ENCODE measurements around the gene SPATA13. TPM values are rescaled to one million over a fixed set of nuclear protein-coding genes. Genes with fewer than 3 reads are reported as not detected.
"Not testable (repeated sequence)": the region's sequence is repeated elsewhere in the genome, so short reads cannot be mapped to it uniquely, and the experiment has no call there.

The SPATA13 gene
- total RNA-seq, 1 donor: 122 TPM

GRCh38 chr13:24286624-24287023, 126.1 kb downstream of the SPATA13 start:
- H3K9me3 ChIP-seq (ENCODE audit: low read depth, low read length): no peaks in the 10 kb centered on the region
- no peaks in the 10 kb centered on the region for H3K27me3 ChIP-seq (ENCODE audit: insufficient read depth, low read length)
- no peak overlapping the region for H3K4me3 ChIP-seq (ENCODE audit: low read length)
- H3K4me1 ChIP-seq (ENCODE audit: insufficient read depth, low read length): peaks cover 16% of the 10 kb centered on the region

- Histone ChIP-seq H3K4me1 (ENCODE audit: insufficient read depth, low read length) (peaks cover 15% of the 10 kb centered on the region), H3K4me3 (ENCODE audit: low read length) (no peak overlapping the region), H3K27me3 (ENCODE audit: insufficient read depth, low read length) (no peaks in the 10 kb centered on the region), H3K9me3 (ENCODE audit: low read depth, low read length) (no peaks in the 10 kb centered on the region)
Measured at GRCh38 chr13:24287748-24288287, 127.3 kb downstream of the SPATA13 start.

- H3K4me3 ChIP-seq (ENCODE audit: low read length): no peak overlapping the region
- peaks cover 15% of the 10 kb centered on the region for H3K4me1 ChIP-seq (ENCODE audit: insufficient read depth, low read length)
- H3K27me3 ChIP-seq (ENCODE audit: insufficient read depth, low read length): no peaks in the 10 kb centered on the region
- H3K9me3 ChIP-seq (ENCODE audit: low read depth, low read length): no peaks in the 10 kb centered on the region
Measured at GRCh38 chr13:24288870-24289269, 128.3 kb downstream of the SPATA13 start.

GRCh38 chr13:24290280-24290932, 129.9 kb downstream of the SPATA13 start:
- H3K4me3 ChIP-seq (ENCODE audit: low read length): no peak overlapping the region
- no peaks in the 10 kb centered on the region for H3K9me3 ChIP-seq (ENCODE audit: low read depth, low read length)
- H3K27me3 ChIP-seq (ENCODE audit: insufficient read depth, low read length): no peaks in the 10 kb centered on the region
- peaks cover 15% of the 10 kb centered on the region for H3K4me1 ChIP-seq (ENCODE audit: insufficient read depth, low read length)

- no peak overlapping the region for H3K4me3 ChIP-seq (ENCODE audit: low read length)
- no peaks in the 10 kb centered on the region for H3K9me3 ChIP-seq (ENCODE audit: low read depth, low read length)
- H3K4me1 ChIP-seq (ENCODE audit: insufficient read depth, low read length): peaks cover 13% of the 10 kb centered on the region
- no peaks in the 10 kb centered on the region for H3K27me3 ChIP-seq (ENCODE audit: insufficient read depth, low read length)
Measured at GRCh38 chr13:24292481-24292880, 132.0 kb downstream of the SPATA13 start.

- Histone ChIP-seq H3K27me3 (ENCODE audit: insufficient read depth, low read length) (no peaks in the 10 kb centered on the region), H3K4me3 (ENCODE audit: low read length) (no peak overlapping the region), H3K9me3 (ENCODE audit: low read depth, low read length) (no peaks in the 10 kb centered on the region), H3K4me1 (ENCODE audit: insufficient read depth, low read length) (no peaks in the 10 kb centered on the region)
Measured at GRCh38 chr13:24293746-24294145, 133.2 kb downstream of the SPATA13 start.

- Histone ChIP-seq H3K27me3 (ENCODE audit: insufficient read depth, low read length) (no peaks in the 10 kb centered on the region), H3K4me3 (ENCODE audit: low read length) (no peak overlapping the region), H3K9me3 (ENCODE audit: low read depth, low read length) (no peaks in the 10 kb centered on the region), H3K4me1 (ENCODE audit: insufficient read depth, low read length) (no peaks in the 10 kb centered on the region)
Measured at GRCh38 chr13:24299488-24300114, 139.1 kb downstream of the SPATA13 start.

- Histone ChIP-seq H3K9me3 (ENCODE audit: low read depth, low read length) (no peaks in the 10 kb centered on the region), H3K4me3 (ENCODE audit: low read length) (no peak overlapping the region), H3K27me3 (ENCODE audit: insufficient read depth, low read length) (no peaks in the 10 kb centered on the region), H3K4me1 (ENCODE audit: insufficient read depth, low read length) (no peaks in the 10 kb centered on the region)
Measured at GRCh38 chr13:24301434-24301833, 140.9 kb downstream of the SPATA13 start.

GRCh38 chr13:24301911-24302310, 141.4 kb downstream of the SPATA13 start:
- Histone ChIP-seq H3K4me3 (ENCODE audit: low read length) (no peak overlapping the region), H3K4me1 (ENCODE audit: insufficient read depth, low read length) (no peaks in the 10 kb centered on the region), H3K9me3 (ENCODE audit: low read depth, low read length) (no peaks in the 10 kb centered on the region), H3K27me3 (ENCODE audit: insufficient read depth, low read length) (no peaks in the 10 kb centered on the region)

- H3K4me1 ChIP-seq (ENCODE audit: insufficient read depth, low read length): no peaks in the 10 kb centered on the region
- H3K27me3 ChIP-seq (ENCODE audit: insufficient read depth, low read length): no peaks in the 10 kb centered on the region
- no peak overlapping the region for H3K4me3 ChIP-seq (ENCODE audit: low read length)
- no peaks in the 10 kb centered on the region for H3K9me3 ChIP-seq (ENCODE audit: low read depth, low read length)
Measured at GRCh38 chr13:24304620-24305019, 144.1 kb downstream of the SPATA13 start.

- Histone ChIP-seq H3K9me3 (ENCODE audit: low read depth, low read length) (no peaks in the 10 kb centered on the region), H3K4me1 (ENCODE audit: insufficient read depth, low read length) (no peaks in the 10 kb centered on the region), H3K4me3 (ENCODE audit: low read length) (no peak overlapping the region), H3K27me3 (ENCODE audit: insufficient read depth, low read length) (no peaks in the 10 kb centered on the region)
Measured at GRCh38 chr13:24306632-24307031, 146.1 kb downstream of the SPATA13 start.

GRCh38 chr13:24307211-24308067, 146.9 kb downstream of the SPATA13 start:
- Histone ChIP-seq H3K27me3 (ENCODE audit: insufficient read depth, low read length) (no peaks in the 10 kb centered on the region), H3K4me3 (ENCODE audit: low read length) (no peak overlapping the region), H3K9me3 (ENCODE audit: low read depth, low read length) (no peaks in the 10 kb centered on the region), H3K4me1 (ENCODE audit: insufficient read depth, low read length) (no peaks in the 10 kb centered on the region)

GRCh38 chr13:24308068-24308445, 147.5 kb downstream of the SPATA13 start:
- no peaks in the 10 kb centered on the region for H3K9me3 ChIP-seq (ENCODE audit: low read depth, low read length)
- no peaks in the 10 kb centered on the region for H3K4me1 ChIP-seq (ENCODE audit: insufficient read depth, low read length)
- H3K4me3 ChIP-seq (ENCODE audit: low read length): no peak overlapping the region
- H3K27me3 ChIP-seq (ENCODE audit: insufficient read depth, low read length): no peaks in the 10 kb centered on the region

- no peaks in the 10 kb centered on the region for H3K9me3 ChIP-seq (ENCODE audit: low read depth, low read length)
- H3K4me3 ChIP-seq (ENCODE audit: low read length): no peak overlapping the region
- no peaks in the 10 kb centered on the region for H3K4me1 ChIP-seq (ENCODE audit: insufficient read depth, low read length)
- H3K27me3 ChIP-seq (ENCODE audit: insufficient read depth, low read length): no peaks in the 10 kb centered on the region
Measured at GRCh38 chr13:24308488-24309020, 148.0 kb downstream of the SPATA13 start.

GRCh38 chr13:24309300-24309699, 148.8 kb downstream of the SPATA13 start, which contains the start of gene C1QTNF9:
C1QTNF9 (plus strand) TSS chr13:24309580; CDS start chr13:24316004, 6,424 bp downstream.
- not testable (repeated sequence) for H3K9me3 ChIP-seq (ENCODE audit: low read depth, low read length); H3K27me3 ChIP-seq (ENCODE audit: insufficient read depth, low read length); H3K4me1 ChIP-seq (ENCODE audit: insufficient read depth, low read length); H3K4me3 ChIP-seq (ENCODE audit: low read length)
